GM23338 (cell line): ENCODE data around the gene MSN.
"Not testable (repeated sequence)": the region's sequence is repeated elsewhere in the genome, so short reads cannot be mapped to it uniquely, and the experiment has no call there.

ENCODE experiments used
- CREB1 ChIP-seq: fragments of 250-450 bp; sonication (Bioruptor Pico); IDR thresholded peaks from 2 replicates; pipeline ENCODE4 v1.5.0; 2020; ENCODE audit warnings: low read depth, mild to moderate bottlenecking, moderate library complexity
- CTCF ChIP-seq, 2 experiments: fragments of 200-600 bp in 1 of 2; sonication (generic) in 1 of 2; conservative IDR thresholded peaks; 2 replicates each; pipeline versions ENCODE4 v1.5.1 to v1.6.1; 2016 to 2017; ENCODE audit warnings: antibody characterized with exemption in 2 of 2, low read depth in 2 of 2, mild to moderate bottlenecking in 2 of 2, moderate library complexity in 1 of 2

GRCh38 chrX:65636261-65636660 is 31.2 kb upstream of the MSN start:
- not testable (repeated sequence) for TF ChIP-seq CTCF (conservative IDR thresholded peaks at IDR 0.05; ENCODE audit: low read depth in 2 of 2); CREB1 (CRISPR knock-in tag)
